ENCODE measurements around the gene NOX5.

DNA sequence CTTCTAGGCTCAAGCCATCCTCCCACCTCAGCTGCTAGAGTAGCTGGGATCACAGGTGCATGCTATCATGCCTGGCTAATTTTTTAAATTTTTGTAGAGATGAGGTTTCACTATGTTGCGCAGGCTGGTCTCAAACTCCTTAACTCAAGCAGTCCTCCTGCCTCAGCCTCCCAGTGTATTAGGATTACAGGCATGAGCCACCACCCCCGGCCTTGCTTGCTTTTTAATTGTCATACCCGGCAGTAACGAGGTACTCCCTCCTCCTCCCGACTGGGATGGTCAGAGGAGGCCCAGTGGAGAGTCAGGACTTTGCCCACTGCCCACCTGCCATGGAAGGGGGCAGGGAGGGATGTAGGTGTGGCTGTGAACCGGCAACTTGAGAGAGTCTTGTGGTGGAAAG is 4.5 kb downstream of the NOX5 start:
- TF ChIP-seq, protein P1, sequence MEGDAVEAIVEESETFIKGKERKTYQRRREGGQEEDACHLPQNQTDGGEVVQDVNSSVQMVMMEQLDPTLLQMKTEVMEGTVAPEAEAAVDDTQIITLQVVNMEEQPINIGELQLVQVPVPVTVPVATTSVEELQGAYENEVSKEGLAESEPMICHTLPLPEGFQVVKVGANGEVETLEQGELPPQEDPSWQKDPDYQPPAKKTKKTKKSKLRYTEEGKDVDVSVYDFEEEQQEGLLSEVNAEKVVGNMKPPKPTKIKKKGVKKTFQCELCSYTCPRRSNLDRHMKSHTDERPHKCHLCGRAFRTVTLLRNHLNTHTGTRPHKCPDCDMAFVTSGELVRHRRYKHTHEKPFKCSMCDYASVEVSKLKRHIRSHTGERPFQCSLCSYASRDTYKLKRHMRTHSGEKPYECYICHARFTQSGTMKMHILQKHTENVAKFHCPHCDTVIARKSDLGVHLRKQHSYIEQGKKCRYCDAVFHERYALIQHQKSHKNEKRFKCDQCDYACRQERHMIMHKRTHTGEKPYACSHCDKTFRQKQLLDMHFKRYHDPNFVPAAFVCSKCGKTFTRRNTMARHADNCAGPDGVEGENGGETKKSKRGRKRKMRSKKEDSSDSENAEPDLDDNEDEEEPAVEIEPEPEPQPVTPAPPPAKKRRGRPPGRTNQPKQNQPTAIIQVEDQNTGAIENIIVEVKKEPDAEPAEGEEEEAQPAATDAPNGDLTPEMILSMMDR (IDR thresholded peaks at IDR 0.05) = no peak
- no peak for TF ChIP-seq POLR2A (IDR thresholded peaks at IDR 0.05)

Data from body of pancreas (tissue), 4 donors.